NT2/D1 (cell line): Measurements from ENCODE around the gene OGN.

ENCODE experiments used
- DNase-seq: peaks from one replicate; pipeline ENCODE4 v3.0.0-alpha.2; 2011; ENCODE audit warnings: low read depth, low spot score
- H3K27me3 ChIP-seq: 2 replicates; pipeline ENCODE4 v1.6.0; 2011; ENCODE audit warnings: mild to moderate bottlenecking; ENCODE audit not compliant: insufficient read length, insufficient read depth
- H3K36me3 ChIP-seq: 2 replicates; pipeline ENCODE4 v1.6.1; 2011; ENCODE audit warnings: mild to moderate bottlenecking, low read length, mixed read lengths; ENCODE audit not compliant: insufficient read depth, insufficient read length
- H3K4me1 ChIP-seq: 2 replicates; pipeline ENCODE4 v1.5.1; 2011; ENCODE audit not compliant: insufficient read depth, insufficient read length
- H3K4me3 ChIP-seq: 2 replicates; pipeline ENCODE4 v1.5.1; 2011; ENCODE audit warnings: low read depth; ENCODE audit not compliant: insufficient read length
- H3K9ac ChIP-seq: 2 replicates; pipeline ENCODE4 v1.6.0; 2011; ENCODE audit warnings: low read depth; ENCODE audit not compliant: insufficient read length
- H3K9me3 ChIP-seq: 2 replicates; pipeline ENCODE4 v1.5.1; 2011; ENCODE audit warnings: mild to moderate bottlenecking, low read length; ENCODE audit not compliant: insufficient read depth
- SUZ12 ChIP-seq: IDR thresholded peaks from 2 replicates; pipeline ENCODE4 v1.6.1; 2011; ENCODE audit not compliant: insufficient read length, insufficient read depth; ENCODE audit errors: extremely low read depth
- YY1 ChIP-seq: IDR thresholded peaks from 2 replicates; pipeline ENCODE4 v1.6.1; 2011; ENCODE audit not compliant: insufficient read length, insufficient read depth
- ZNF274 ChIP-seq: IDR thresholded peaks from 2 replicates; pipeline ENCODE4 v1.6.1; 2011; ENCODE audit warnings: mild to moderate bottlenecking, low read depth, low read length

OGN gene

DNA sequence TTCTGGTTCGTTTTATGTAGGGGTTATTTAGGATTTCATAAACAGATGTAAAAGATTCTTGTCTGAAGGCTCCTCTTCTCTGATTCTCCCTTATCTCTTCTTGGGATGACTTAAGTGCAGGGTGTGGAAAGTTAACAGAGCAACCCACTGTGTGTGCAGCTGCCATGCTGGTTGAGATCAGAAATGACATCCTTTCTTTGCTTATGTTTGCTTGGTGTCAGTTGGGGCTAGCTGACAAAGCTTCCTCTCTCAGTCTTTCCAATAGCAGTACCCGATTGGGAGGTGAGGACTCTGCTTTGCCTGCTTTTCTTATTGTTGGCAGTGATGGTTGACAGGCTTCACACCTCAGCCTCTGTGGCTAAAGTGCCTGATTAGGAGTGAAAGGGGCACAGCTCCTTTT is 26.5 kb downstream of the OGN start:
- Histone ChIP-seq H3K9ac (no peak overlapping the region), H3K36me3 (no peaks in the 10 kb centered on the region), H3K27me3 (no peaks in the 10 kb centered on the region), H3K4me3 (no peak overlapping the region), H3K4me1 (peaks cover 3% of the 10 kb centered on the region), H3K9me3 (peaks cover 2% of the 10 kb centered on the region)
- TF ChIP-seq SUZ12 (no peak), ZNF274 (no peak), YY1 (no peak)
- DNase-seq: no peak

DNA sequence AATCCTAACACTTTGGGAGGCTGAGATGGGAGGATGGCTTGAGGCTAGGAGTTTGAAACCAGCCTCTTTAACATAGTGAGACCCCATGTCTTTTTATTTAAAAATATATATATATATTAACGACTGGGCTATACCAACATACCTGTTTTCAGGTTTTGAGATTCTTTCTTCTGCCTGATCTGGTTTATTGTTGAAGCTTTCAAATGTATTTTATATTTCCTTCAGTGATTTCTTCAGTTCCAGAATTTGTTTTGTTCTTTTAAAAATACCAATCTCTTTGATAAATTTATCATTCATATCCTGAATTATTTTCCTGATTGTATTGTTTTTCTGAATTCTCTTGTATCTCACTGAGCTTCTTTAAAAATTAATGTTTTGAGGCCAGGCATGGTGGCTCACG is 31.2 kb downstream of the OGN start:
- H3K9me3 ChIP-seq: peaks cover 7% of the 10 kb centered on the region

DNA sequence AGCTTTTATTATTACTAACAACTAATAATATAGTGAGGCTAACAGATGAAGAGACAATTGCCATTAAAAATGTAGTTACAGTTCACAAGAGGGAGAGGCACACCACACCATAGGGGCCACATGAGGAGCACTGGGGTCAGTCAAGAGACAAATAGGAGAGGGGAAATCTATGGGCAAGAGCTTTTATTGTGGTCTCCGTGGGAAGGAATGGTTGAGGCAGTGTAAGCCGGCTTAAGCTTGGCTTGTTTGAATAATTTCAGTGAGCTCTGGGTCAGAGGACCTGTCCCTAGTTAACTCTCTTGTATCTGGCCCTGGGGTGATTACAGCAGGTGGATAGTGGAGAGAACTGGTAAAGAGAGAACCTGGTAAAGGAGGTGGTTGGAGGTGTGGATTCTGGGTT is 35.3 kb downstream of the OGN start:
- H3K27me3 ChIP-seq: no peaks in the 10 kb centered on the region
- H3K4me1 ChIP-seq: no peaks in the 10 kb centered on the region
- no peak overlapping the region for H3K9ac ChIP-seq
- DNase-seq: no peak
- no peak overlapping the region for H3K4me3 ChIP-seq
- H3K36me3 ChIP-seq: no peaks in the 10 kb centered on the region
- H3K9me3 ChIP-seq: peaks cover 7% of the 10 kb centered on the region
- TF ChIP-seq YY1: no peak

More for the DNA sequence above, 31.2 kb downstream of the OGN start:
- Histone ChIP-seq H3K27me3 (no peaks in the 10 kb centered on the region), H3K4me3 (no peak overlapping the region), H3K36me3 (no peaks in the 10 kb centered on the region), H3K4me1 (no peaks in the 10 kb centered on the region), H3K9ac (no peak overlapping the region)
- TF ChIP-seq ZNF274 (no peak), SUZ12 (no peak)
- no peak for DNase-seq

DNA sequence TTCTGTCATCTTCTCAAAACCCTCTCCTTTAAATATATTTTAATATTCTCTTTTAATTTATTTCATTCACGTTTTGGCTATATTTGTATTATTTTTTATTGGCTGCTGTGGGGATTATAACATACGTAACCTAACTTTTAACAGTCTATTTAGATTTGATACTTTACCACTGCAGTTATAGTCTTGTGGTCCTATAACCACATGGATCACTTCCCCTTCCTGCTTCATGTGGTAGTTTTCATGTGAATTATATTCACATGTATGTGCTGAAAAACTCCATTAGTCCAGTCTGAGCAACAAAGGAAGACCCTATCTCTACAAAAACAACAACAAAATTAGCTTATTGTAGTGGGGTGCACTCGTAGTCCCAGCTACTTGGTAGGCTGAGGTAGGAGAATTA is 44.3 kb downstream of the OGN start:
- Histone ChIP-seq H3K9me3 (peaks cover 23% of the 10 kb centered on the region), H3K9ac (no peak overlapping the region), H3K36me3 (no peaks in the 10 kb centered on the region), H3K27me3 (no peaks in the 10 kb centered on the region), H3K4me3 (no peak overlapping the region), H3K4me1 (no peaks in the 10 kb centered on the region)
- no peak for TF ChIP-seq YY1
- no peak for TF ChIP-seq ZNF274
- TF ChIP-seq SUZ12: no peak
- no peak for DNase-seq

DNA sequence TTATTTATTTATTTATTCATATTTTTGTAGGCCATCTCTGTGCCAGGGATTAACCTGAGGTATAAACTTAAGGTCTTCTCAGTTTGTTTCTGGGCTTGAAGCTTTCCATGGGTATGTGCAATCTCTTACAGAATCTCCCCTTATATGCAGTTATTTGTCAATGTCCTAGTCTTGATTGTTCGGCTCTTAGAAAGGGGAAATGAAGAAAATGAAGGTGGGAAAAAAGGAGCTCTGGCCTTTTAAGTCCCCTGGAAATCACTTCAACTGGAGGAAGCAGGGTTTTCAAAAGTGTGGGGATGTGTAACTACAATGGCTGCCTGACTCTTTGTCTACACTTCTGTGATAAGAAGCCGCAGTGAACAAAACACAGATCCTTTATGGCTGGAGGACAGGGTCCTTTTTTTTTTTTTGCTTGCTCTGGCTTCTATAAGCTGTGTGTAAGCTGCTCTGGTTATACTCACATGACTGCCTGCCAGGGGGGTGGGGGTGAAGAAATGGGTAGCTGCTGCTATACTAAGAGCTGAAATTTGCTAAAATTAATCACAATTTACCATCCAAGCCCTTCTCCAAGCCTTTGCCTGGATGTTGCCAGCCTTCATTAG is 44.9 kb downstream of the OGN start:
- H3K27me3 ChIP-seq: no peaks in the 10 kb centered on the region
- H3K4me1 ChIP-seq: no peaks in the 10 kb centered on the region
- H3K36me3 ChIP-seq: no peaks in the 10 kb centered on the region
- H3K9ac ChIP-seq: no peak overlapping the region
- H3K4me3 ChIP-seq: no peak overlapping the region
- no peak for DNase-seq
- TF ChIP-seq YY1 (no peak), SUZ12 (no peak), ZNF274 (no peak)
- H3K9me3 ChIP-seq: peaks cover 26% of the 10 kb centered on the region

DNA sequence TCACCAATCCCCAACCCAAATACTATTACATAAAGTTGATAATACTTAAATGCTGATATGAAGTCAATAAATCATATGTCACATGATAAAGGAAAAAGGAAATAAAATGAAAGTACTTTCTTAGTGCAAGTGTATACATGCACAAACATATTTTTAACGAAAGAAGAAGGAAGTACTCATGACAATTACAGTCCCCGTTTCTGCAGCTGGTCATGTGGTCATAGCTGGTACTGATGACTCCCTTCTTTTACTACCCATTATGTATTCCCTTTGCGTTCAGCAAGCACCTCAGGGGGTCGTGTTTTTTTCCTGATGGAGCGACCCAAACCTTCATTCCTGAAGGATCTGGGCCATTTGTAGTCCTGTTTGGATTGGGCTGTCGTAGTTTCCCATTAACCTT is 51.3 kb downstream of the OGN start:
- Histone ChIP-seq H3K4me1 (no peaks in the 10 kb centered on the region), H3K27me3 (no peaks in the 10 kb centered on the region), H3K9me3 (peaks cover 33% of the 10 kb centered on the region), H3K9ac (no peak overlapping the region), H3K36me3 (peaks cover 5% of the 10 kb centered on the region), H3K4me3 (no peak overlapping the region)
- no peak for DNase-seq
- TF ChIP-seq SUZ12: no peak
- TF ChIP-seq YY1: no peak
- no peak for TF ChIP-seq ZNF274

DNA sequence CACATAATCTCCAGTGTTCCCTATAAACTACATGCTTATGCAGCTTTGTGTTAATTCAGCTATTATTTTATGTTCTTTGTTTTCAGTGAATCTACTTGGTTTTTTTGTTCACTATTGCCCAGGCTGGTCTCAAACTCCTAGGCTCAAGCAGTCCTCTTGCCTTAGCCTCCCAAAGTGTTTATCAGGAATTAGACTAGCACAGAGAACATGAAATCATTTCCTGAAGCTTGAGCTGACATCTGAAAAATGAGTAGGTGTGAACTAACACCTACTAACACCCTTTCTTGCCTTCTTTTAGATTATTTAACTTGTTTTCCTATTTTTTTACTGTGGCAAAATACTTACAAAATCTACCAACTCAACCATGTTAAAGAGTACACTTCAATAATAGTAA is 53.6 kb downstream of the OGN start:
- TF ChIP-seq SUZ12: no peak
- TF ChIP-seq YY1: no peak
- TF ChIP-seq ZNF274: no peak
- Histone ChIP-seq H3K9ac (no peak overlapping the region), H3K36me3 (peaks cover 8% of the 10 kb centered on the region), H3K4me3 (no peak overlapping the region), H3K4me1 (no peaks in the 10 kb centered on the region), H3K9me3 (peaks cover 16% of the 10 kb centered on the region), H3K27me3 (no peaks in the 10 kb centered on the region)
- no peak for DNase-seq
